ENCODE data around the gene GLCE.
"Not testable (repeated sequence)": the region's sequence is repeated elsewhere in the genome, so short reads cannot be mapped to it uniquely, and the experiment has no call there.

The GLCE gene

DNA sequence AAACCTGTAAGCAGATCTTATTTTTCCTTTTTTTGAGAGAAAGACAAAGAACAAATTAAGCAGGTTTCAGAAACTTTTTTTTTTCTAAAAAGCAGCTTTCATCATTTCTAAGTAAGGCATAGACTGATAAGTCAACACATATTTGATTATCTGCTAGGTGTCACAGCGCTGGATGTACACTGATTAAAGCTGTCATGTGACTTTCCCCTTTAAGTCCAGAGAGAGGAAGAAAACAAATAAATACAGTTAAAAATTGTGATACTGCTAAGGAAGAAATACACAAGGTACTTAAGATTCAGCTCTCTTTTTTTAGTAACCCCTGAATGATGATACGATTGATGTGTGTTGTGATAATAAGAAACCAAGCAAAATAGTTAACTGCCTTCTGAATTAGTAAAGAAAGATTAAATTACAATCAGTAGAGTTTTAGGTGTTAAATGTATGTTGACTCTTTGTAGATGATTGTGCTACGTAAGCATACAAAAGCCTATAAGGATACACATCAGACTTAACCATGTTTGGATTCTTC is 2.8 kb downstream of the GLCE start:
- Histone ChIP-seq H3K9ac (ENCODE audit: low read length) (no peak overlapping the region), H3K9me3 (ENCODE audit: low read length) (no peaks in the 10 kb centered on the region), H3K27me3 (ENCODE audit: control insufficient read depth in 1 of 2, insufficient read depth in 2 of 2, low read length in 2 of 2) (no peaks in the 10 kb centered on the region), H3K4me3 (ENCODE audit: low read depth in 1 of 2, low read length in 2 of 2) (no peak overlapping the region), H3K27ac (ENCODE audit: low read depth, low read length) (no peak overlapping the region), H3K4me1 (ENCODE audit: insufficient read depth, low read length) (peaks cover 9% of the 10 kb centered on the region), H3K36me3 (ENCODE audit: insufficient read depth, low read length) (no peaks in the 10 kb centered on the region)

DNA sequence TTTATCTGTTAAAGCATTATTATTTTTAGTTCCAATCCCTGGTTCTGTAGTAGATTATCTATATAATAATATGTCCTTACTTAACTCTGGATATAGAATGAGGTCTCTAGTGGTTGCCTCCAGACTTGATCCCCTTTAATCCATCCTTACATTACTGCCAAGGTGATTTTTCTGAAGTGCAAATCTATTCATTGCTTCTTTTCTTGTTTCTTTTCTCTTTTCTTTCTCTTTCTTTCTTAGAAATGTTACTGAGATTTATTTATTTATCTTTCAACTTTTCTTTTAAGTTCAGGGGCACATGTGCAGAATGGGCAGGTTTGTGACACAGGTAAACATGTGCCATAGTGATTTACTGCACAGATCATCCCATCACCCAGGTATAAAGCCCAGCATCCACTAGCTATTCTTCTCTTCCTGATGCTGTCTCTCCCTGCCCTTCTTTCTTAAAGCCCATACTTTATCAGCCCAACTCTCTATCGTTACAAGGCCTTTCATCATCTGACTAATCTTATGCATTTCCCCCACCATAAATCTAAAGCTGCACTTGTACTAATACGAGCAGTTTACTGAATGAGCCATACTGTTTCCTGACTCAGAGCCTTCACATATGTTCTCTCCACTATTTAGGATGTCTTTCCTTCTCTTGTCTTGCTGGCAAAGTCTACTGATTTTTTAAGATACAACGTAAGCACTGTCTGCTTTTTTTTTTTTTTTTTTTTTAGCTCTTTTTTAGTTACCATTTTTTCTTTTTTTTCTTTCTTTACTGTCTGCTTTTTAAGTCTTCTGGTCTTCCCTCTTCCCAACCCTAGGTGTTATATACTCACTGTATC is 4.6 kb downstream of the GLCE start:
- Histone ChIP-seq H3K27me3 (ENCODE audit: control insufficient read depth in 1 of 2, insufficient read depth in 2 of 2, low read length in 2 of 2) (no peaks in the 10 kb centered on the region), H3K4me1 (ENCODE audit: insufficient read depth, low read length) (peaks cover 9% of the 10 kb centered on the region), H3K9me3 (ENCODE audit: low read length) (no peaks in the 10 kb centered on the region), H3K4me3 (ENCODE audit: low read depth in 1 of 2, low read length in 2 of 2) (no peak overlapping the region), H3K9ac (ENCODE audit: low read length) (no peak overlapping the region), H3K27ac (ENCODE audit: low read depth, low read length) (no peak overlapping the region), H3K36me3 (ENCODE audit: insufficient read depth, low read length) (no peaks in the 10 kb centered on the region)

DNA sequence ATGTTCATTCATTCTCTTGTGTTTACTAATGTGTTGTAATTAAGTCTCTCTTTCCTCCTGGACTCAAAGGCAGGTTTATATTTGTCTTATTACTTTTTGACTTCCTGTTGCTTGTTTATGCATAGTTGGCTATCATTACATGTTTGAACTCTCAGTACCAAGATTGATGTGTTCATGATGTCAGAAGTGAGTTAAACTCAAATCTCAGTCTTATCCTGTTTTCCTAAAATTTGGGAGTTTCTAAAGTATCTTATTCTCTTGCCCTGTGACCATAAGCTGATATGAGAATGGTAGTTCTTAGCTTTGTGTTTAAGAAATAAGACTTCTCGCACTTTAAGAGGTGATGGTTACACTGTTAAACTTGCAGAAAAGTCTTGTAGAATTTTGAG is 5.2 kb downstream of the GLCE start:
- peaks cover 9% of the 10 kb centered on the region for H3K4me1 ChIP-seq (ENCODE audit: insufficient read depth, low read length)
- no peaks in the 10 kb centered on the region for H3K36me3 ChIP-seq (ENCODE audit: insufficient read depth, low read length)
- no peaks in the 10 kb centered on the region for H3K27me3 ChIP-seq (ENCODE audit: control insufficient read depth in 1 of 2, insufficient read depth in 2 of 2, low read length in 2 of 2)
- H3K9ac ChIP-seq (ENCODE audit: low read length): no peak overlapping the region
- H3K9me3 ChIP-seq (ENCODE audit: low read length): no peaks in the 10 kb centered on the region
- H3K27ac ChIP-seq (ENCODE audit: low read depth, low read length): no peak overlapping the region
- no peak overlapping the region for H3K4me3 ChIP-seq (ENCODE audit: low read depth in 1 of 2, low read length in 2 of 2)

DNA sequence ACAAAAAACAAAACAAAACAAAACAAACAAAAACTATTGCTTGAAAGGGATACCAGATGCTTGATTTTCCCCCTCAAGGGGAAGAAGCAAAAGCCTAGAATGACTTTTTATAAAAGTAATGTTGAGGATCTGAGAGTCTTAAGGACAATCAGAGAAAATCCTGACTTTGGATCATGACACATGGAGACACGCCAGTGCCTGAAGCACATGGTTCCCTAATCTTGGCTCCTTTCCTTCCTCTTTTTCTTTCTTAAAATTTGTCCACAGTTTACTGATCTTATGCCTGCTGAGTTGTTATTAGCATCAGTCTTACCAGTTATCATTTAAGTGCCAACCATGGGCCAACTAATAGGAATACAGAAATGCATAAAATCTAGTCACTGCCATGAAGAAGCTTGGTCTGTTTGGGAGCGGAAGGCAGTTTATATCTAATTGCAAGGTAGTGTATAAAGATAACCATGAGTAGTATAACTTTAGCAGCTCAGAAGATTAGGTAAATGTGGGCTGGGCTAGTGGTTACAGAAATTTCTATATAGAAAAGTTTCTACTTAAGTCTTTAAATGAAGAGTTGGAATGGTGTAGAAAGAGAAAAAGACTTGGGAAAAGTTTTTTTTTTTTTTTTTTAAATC is 6.9 kb downstream of the GLCE start:
- Histone ChIP-seq H3K9ac (ENCODE audit: low read length) (no peak overlapping the region), H3K4me3 (ENCODE audit: low read depth in 1 of 2, low read length in 2 of 2) (no peak overlapping the region), H3K36me3 (ENCODE audit: insufficient read depth, low read length) (no peaks in the 10 kb centered on the region), H3K27ac (ENCODE audit: low read depth, low read length) (no peak overlapping the region), H3K4me1 (ENCODE audit: insufficient read depth, low read length) (no peaks in the 10 kb centered on the region), H3K27me3 (ENCODE audit: control insufficient read depth in 1 of 2, insufficient read depth in 2 of 2, low read length in 2 of 2) (no peaks in the 10 kb centered on the region), H3K9me3 (ENCODE audit: low read length) (no peaks in the 10 kb centered on the region)

DNA sequence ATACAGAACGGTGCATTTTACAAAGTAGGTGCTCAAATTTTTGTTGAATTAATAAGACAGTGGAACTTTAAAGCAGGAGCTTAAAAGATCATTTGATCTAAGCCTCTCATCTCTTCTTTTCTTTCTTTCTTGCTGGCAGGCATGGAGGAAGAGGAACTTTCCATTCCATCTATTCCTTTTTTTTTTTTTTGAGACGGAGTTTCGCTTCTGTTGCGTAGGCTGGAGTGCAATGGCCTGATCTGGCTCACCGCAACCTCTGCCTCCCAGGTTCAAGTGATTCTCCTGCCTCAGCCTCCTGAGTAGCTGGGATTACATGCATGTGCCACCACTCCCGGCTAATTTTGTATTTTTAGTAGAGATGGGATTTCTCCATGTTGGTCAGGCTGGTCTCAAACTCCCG is 7.9 kb downstream of the GLCE start:
- not testable (repeated sequence) for H3K4me1 ChIP-seq (ENCODE audit: insufficient read depth, low read length); H3K27me3 ChIP-seq (ENCODE audit: control insufficient read depth in 1 of 2, insufficient read depth in 2 of 2, low read length in 2 of 2); H3K4me3 ChIP-seq (ENCODE audit: low read depth in 1 of 2, low read length in 2 of 2); H3K9ac ChIP-seq (ENCODE audit: low read length); H3K36me3 ChIP-seq (ENCODE audit: insufficient read depth, low read length); H3K9me3 ChIP-seq (ENCODE audit: low read length); H3K27ac ChIP-seq (ENCODE audit: low read depth, low read length)

DNA sequence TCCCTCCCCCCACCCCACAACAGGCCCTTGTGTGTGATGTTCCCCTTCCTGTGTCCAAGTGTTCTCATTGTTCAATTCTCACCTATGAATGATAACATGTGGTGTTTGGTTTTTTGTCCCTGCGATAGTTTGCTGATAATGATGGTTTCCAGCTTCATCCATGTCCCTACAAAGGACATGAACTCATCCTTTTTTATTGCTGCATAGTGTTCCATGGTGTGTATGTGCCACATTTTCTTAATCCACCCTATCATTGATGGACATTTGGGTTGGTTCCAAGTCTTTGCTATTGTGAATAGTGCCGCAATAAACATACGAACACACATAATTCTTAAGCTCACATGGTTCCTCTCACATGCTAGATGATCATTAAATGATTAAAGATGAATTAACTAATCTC is 9.1 kb downstream of the GLCE start:
- H3K4me1 ChIP-seq (ENCODE audit: insufficient read depth, low read length); H3K4me3 ChIP-seq (ENCODE audit: low read depth in 1 of 2, low read length in 2 of 2); H3K27me3 ChIP-seq (ENCODE audit: control insufficient read depth in 1 of 2, insufficient read depth in 2 of 2, low read length in 2 of 2); H3K27ac ChIP-seq (ENCODE audit: low read depth, low read length); H3K36me3 ChIP-seq (ENCODE audit: insufficient read depth, low read length); H3K9ac ChIP-seq (ENCODE audit: low read length); H3K9me3 ChIP-seq (ENCODE audit: low read length): not testable (repeated sequence)

DNA sequence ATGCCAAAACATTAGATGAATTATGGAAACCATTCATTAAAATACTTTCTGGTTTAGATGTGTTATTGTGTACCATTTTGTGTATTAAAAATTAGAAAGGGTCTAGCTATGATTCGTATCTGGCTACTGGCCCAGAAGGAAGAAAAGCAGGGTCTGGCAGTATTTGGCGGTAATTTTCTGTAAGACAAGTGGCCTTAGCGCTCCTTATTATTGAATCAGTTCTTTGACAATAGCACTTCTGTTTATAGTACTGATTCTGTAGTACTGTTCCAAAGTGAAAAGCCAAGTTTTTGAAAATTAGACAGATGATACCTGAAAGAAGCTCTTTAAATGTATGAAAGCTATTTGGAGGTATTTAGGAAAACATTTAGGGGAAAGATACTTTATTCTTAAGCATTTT is 10.2 kb downstream of the GLCE start:
- Histone ChIP-seq H3K27me3 (ENCODE audit: control insufficient read depth in 1 of 2, insufficient read depth in 2 of 2, low read length in 2 of 2) (no peaks in the 10 kb centered on the region), H3K4me3 (ENCODE audit: low read depth in 1 of 2, low read length in 2 of 2) (no peak overlapping the region), H3K9me3 (ENCODE audit: low read length) (no peaks in the 10 kb centered on the region), H3K27ac (ENCODE audit: low read depth, low read length) (no peak overlapping the region), H3K4me1 (ENCODE audit: insufficient read depth, low read length) (no peaks in the 10 kb centered on the region), H3K9ac (ENCODE audit: low read length) (no peak overlapping the region), H3K36me3 (ENCODE audit: insufficient read depth, low read length) (no peaks in the 10 kb centered on the region)

DNA sequence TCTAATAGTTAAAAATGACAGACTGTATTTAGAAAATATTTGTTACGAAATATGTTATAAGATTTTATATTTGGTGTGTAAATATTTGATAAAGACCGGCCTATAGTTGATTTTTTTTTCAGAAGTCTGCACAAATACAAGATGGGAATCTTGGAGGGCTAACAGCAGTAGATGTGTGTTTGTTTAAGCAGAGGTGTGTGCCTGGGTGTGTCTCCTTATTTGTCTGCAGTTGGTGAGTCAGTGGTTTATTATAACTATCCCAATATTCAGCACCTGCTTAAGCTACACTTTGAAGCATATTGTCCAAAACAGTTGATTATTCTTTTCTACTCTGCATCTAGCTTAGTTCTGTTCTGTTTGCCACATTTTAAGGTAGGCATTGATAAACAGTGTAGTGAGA is 12.4 kb downstream of the GLCE start:
- H3K36me3 ChIP-seq (ENCODE audit: insufficient read depth, low read length): no peaks in the 10 kb centered on the region
- no peaks in the 10 kb centered on the region for H3K27me3 ChIP-seq (ENCODE audit: control insufficient read depth in 1 of 2, insufficient read depth in 2 of 2, low read length in 2 of 2)
- H3K27ac ChIP-seq (ENCODE audit: low read depth, low read length): no peak overlapping the region
- no peaks in the 10 kb centered on the region for H3K9me3 ChIP-seq (ENCODE audit: low read length)
- no peak overlapping the region for H3K4me3 ChIP-seq (ENCODE audit: low read depth in 1 of 2, low read length in 2 of 2)
- no peak overlapping the region for H3K9ac ChIP-seq (ENCODE audit: low read length)
- no peaks in the 10 kb centered on the region for H3K4me1 ChIP-seq (ENCODE audit: insufficient read depth, low read length)

DNA sequence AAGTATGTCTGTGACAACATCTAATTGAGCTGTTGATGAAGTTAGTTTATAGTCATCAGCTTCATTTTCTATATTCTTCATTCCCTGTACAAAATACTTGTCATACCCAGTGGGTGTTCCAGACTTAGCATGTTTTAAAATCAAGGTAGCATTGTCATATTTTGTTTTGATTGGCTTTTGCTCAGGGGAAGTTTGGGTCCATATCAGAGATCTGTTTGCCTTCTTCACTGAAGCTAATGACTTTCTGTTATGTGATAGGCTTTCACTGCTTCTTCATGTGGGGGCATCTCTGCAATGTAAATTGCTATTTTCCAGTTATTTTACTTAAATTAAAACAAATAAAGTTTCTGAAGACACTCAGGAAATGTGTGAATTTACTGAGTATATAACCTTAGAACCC is 15.1 kb downstream of the GLCE start:
- H3K4me1 ChIP-seq (ENCODE audit: insufficient read depth, low read length): no peaks in the 10 kb centered on the region
- H3K36me3 ChIP-seq (ENCODE audit: insufficient read depth, low read length): no peaks in the 10 kb centered on the region
- no peak overlapping the region for H3K9ac ChIP-seq (ENCODE audit: low read length)
- no peak overlapping the region for H3K27ac ChIP-seq (ENCODE audit: low read depth, low read length)
- H3K27me3 ChIP-seq (ENCODE audit: control insufficient read depth in 1 of 2, insufficient read depth in 2 of 2, low read length in 2 of 2): no peaks in the 10 kb centered on the region
- H3K4me3 ChIP-seq (ENCODE audit: low read depth in 1 of 2, low read length in 2 of 2): no peak overlapping the region
- no peaks in the 10 kb centered on the region for H3K9me3 ChIP-seq (ENCODE audit: low read length)

DNA sequence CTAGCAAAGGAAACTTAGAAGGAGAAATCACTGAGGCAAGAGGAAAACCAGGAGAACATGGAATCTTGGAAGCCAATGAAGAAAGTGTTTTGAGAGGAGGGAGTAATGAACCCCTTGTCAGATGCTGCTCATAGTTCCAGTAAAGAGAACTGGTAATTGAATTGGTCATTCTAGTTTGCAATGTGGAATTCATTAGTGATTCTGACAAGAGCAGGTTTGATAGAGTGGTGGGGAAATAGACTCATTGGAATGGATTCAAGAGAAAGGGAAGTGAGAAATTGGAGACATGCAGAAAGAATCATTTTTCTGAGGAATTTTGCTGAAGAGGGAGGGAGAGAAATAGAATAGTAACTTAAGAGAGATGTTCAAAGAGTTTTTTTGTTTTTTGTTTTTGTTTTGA is 21.0 kb downstream of the GLCE start:
- no peaks in the 10 kb centered on the region for H3K27me3 ChIP-seq (ENCODE audit: control insufficient read depth in 1 of 2, insufficient read depth in 2 of 2, low read length in 2 of 2)
- no peaks in the 10 kb centered on the region for H3K36me3 ChIP-seq (ENCODE audit: insufficient read depth, low read length)
- H3K9me3 ChIP-seq (ENCODE audit: low read length): no peaks in the 10 kb centered on the region
- H3K27ac ChIP-seq (ENCODE audit: low read depth, low read length): no peak overlapping the region
- H3K9ac ChIP-seq (ENCODE audit: low read length): no peak overlapping the region
- no peak overlapping the region for H3K4me3 ChIP-seq (ENCODE audit: low read depth in 1 of 2, low read length in 2 of 2)
- H3K4me1 ChIP-seq (ENCODE audit: insufficient read depth, low read length): no peaks in the 10 kb centered on the region

DNA sequence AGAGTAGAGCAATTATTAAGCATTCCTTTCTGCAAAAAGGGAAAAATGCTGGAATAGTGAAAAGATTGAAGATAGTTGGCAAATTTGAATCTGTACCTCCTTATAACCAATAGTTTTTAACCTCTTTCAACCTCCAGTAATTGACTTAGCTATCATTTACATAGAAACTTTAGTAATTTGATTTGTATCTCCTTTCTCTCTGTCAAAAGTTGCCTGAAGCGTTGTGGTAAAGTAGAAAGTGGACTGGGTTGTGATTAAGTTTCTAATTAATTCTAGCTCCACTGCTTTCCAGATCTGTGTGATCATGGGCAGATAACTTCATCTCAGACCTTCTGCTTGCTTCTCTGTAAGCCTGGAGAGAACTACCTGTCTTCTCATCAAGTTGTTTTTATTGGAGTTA is 24.8 kb downstream of the GLCE start:
- Histone ChIP-seq H3K36me3 (ENCODE audit: insufficient read depth, low read length) (no peaks in the 10 kb centered on the region), H3K27me3 (ENCODE audit: control insufficient read depth in 1 of 2, insufficient read depth in 2 of 2, low read length in 2 of 2) (no peaks in the 10 kb centered on the region), H3K9ac (ENCODE audit: low read length) (no peak overlapping the region), H3K4me3 (ENCODE audit: low read depth in 1 of 2, low read length in 2 of 2) (no peak overlapping the region), H3K4me1 (ENCODE audit: insufficient read depth, low read length) (no peaks in the 10 kb centered on the region), H3K9me3 (ENCODE audit: low read length) (no peaks in the 10 kb centered on the region), H3K27ac (ENCODE audit: low read depth, low read length) (no peak overlapping the region)

DNA sequence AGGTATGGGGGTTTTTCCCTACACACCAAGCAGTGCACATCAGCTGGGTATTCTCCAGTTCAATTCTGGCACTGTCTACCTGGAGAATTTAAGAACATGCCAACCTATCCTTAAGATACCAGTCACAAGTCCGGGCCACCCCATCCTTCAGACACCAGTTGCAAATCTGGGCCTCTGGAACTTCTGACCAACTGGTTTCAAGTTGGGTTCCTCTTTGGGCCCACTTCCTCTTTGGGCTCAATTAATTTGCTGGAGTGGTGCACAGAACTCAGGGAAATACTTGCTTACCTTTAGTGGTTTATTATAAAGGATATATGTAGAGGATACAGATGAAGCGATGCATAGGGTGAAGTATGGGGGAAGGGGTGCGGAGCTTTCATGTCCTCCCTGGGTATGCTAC is 25.3 kb downstream of the GLCE start:
- Histone ChIP-seq H3K36me3 (ENCODE audit: insufficient read depth, low read length) (no peaks in the 10 kb centered on the region), H3K27me3 (ENCODE audit: control insufficient read depth in 1 of 2, insufficient read depth in 2 of 2, low read length in 2 of 2) (no peaks in the 10 kb centered on the region), H3K9ac (ENCODE audit: low read length) (no peak overlapping the region), H3K9me3 (ENCODE audit: low read length) (no peaks in the 10 kb centered on the region), H3K4me3 (ENCODE audit: low read depth in 1 of 2, low read length in 2 of 2) (no peak overlapping the region), H3K4me1 (ENCODE audit: insufficient read depth, low read length) (no peaks in the 10 kb centered on the region), H3K27ac (ENCODE audit: low read depth, low read length) (no peak overlapping the region)
